Stimulated activated CD8-positive, alpha-beta memory T cell treated with anti-CD3 and anti-CD28 coated beads, Interleukin-15, amount 100 ng/mL, for 24 hours (primary cell): ENCODE results near the gene SPTBN5.
"Not testable (repeated sequence)": the region's sequence is repeated elsewhere in the genome, so short reads cannot be mapped to it uniquely, and the experiment has no call there.

Experiments
- DNase-seq: peaks from one replicate; pipeline ENCODE4 v3.0.0-alpha.2; 2020; ENCODE audit warnings: low read depth

The SPTBN5 gene

DNA sequence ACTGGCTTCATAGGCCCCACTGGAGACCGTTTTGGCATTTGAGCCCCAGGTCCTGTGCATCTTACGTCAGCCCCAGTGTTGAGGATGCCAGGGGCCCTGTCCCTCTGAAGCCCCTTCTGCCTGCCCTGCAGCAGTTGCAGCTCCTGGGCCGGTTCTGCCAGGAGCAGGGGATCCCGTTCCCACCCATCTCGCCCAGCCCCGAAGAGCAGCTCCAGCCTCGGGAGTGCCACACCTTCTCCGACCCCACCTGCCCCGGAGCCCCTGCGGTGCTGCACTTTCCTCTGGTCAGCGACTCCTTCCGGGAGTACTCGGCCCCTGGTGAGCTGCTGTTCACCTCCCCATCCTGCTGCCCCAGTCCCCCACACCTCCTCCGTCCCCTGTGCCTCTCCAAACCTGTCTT is 46.6 kb downstream of the SPTBN5 start:
- DNase-seq: no peak

DNA sequence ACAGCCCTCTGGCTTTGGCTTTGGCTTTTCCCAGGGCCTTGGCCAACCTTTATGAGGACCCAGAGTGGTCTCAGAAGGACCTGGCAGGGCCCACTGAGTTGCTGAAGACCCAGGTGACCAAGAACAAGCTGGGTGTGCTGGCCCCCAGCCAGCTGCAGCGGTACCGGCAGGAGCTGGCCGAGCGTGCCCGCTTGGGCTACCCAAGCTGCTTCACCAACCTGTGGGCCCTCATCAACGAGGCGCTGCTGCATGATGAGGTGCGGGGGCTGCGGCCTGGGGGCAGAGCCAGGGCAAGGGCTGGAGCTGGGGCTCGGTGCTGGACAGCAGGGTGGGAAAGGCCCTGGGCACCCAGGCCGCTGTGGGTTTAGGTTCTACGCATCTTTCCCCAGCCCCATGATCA is 49.0 kb downstream of the SPTBN5 start:
- DNase-seq: no peak

DNA sequence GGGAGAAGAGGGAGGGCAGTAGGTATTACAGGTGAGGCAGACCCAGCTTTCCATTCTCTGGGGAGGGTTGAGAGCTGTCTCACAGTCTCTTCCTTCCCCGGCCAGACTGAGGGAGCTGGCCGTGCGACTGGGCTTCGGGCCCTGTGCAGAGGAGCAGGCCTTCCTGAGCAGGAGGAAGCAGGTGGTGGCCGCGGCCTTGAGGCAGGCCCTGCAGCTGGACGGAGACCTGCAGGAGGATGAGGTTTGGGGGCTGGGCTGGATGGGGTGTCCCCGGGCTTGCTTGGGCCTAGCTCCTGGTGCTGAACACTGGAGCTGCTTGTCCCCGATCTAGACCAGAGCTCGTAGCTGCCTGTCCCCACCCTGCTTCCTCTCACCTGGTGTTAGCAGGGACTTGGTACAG is 50.3 kb downstream of the SPTBN5 start:
- DNase-seq: no peak

GRCh38 chr15:41842229-41842628 is 51.6 kb downstream of the SPTBN5 start:
- DNase-seq: no peak

DNA sequence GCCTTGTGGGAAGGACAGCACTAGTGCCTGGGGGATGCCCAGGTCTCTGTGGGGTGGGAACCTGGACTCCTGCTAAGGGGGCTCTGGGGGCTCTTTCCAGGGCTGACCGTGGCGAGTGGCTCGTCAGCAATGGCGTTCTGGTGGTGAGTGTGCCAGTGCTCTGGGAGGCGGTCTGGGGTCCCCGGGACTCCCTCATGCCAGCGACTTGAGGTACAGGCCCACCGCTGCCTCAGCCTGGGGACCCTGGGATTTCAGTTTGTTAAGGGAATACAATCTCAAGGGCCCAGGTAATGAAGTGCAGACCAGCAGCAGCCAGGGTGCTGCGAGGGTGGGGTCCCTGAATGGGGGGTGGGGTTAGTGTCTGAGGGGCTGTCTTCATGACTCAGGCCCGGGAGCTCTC is 52.7 kb downstream of the SPTBN5 start:
- no peak for DNase-seq

- DNase-seq: no peak
These were observed 53.2 kb downstream of the SPTBN5 start for GRCh38 chr15:41840673-41841072.

DNA sequence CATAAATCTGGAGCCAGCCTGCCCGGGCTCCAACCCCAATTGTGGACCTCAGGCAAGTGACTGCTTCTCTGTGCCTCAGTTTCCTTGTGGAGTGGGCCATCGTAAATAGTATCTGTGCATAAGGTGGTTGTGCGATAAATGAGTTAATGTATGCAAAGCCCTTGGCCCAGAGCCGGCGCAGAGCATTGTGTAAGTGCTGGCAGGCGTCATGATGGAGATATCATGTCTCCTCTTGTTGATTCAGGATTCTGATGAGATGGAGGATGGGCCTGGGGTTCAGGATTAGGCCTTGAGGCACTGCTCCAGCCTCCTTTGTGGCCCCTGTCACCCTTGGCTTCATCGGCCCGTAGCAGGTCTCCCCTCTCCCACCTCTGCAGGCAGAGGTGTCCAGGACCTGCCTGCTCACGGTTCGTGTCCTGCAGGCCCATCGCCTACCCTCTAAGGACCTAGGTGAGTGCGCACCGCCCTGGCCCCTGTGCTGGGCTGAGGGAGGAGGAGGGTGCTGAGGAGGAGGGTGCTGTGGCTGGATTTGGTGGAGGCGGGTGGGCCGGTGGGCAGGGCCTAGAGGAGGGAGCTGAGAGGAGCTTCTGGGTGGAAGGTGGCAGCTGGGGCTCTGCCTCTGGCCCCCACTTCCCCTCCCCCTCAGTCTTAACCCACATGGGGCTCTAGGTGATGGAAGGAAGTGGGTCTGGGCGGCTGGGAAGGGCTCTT is 53.9 kb downstream of the SPTBN5 start:
- DNase-seq: no peak

DNA sequence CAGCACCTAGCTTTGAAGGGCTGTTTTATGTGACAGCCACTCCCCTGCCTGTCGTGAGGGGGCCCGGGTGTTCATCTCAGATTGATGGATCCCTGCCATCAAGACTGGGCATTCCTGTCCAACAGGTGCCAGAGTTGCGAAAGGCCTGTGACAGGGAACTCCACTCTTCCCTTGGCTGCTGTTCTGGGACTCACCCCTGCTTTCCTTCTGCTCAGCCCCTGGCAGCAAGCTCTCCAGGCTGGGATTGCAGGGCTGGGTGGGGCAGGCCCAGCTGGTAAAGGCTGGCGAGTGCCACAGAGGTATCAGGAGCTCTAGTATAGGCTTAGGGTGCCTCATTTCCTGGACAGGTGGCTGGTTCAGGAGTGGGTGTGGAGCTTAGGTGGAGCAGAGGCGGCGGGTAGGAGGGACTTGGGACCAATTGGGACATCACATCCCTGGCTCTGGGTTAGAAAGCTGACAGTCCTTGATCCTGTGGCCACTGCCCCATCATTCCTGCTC is 55.4 kb downstream of the SPTBN5 start, which contains the start of gene PLA2G4B:
PLA2G4B (plus strand) TSS at position 448 of the 498 bp plus-strand sequence. CDS start 67 bp downstream, outside the sequence.
- DNase-seq: no peak

DNA sequence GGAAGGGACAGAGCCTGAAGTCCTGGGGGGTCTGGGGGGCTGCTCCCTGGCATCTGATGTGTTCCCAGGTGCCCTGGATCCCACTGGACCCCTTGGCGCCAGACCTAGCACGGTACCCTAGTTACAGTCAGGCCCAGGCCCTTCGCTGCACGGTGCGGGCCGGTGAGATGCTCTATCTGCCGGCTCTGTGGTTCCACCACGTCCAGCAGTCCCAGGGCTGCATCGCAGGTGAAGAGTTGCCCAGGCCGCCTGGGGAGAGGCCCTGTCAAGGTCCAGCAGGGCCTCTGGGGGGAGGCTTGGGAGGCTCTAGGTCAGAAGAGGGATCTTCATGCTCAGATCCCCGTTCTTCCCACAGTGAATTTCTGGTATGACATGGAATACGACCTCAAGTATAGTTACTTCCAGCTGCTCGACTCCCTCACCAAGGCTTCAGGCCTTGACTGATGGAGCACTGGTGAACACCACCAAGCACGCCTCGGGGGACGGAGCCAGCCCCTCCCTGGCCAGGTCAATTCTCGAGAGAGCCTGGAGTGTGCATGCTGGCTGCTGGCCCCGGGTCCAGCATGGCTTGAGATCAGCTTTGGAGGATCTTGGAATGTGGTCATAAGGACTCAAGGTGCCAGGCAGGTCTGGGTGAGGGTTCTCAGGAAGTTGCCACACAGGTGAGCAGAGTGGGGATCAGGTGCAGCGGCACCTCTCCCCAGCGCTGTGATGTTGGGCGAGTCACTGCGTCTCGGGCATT is 57.0 kb downstream of the SPTBN5 start:
- no peak for DNase-seq

- no peak for DNase-seq
These were observed 57.8 kb downstream of the SPTBN5 start for GRCh38 chr15:41836073-41836472.

DNA sequence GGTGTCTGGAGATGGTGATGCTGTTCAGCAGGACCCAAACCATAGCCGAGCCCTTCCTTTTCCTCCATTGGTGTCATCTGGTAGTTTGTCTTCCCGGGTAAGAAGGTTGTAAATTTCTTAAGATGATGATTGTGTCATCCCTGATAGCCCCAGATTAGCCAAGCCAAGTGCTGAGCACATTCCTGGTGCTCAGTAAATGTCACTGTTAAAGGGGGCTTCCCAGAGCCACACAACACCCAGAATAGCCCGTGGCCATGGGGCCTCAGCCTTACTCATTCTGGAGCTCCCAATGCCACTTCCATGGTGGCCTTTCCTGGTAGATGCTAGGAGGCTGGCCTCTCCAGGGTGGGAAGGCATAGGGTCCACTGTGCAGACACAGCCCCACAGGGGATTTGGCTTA is 59.8 kb downstream of the SPTBN5 start:
- no peak for DNase-seq

- no peak for DNase-seq
These were observed 61.0 kb downstream of the SPTBN5 start for GRCh38 chr15:41832875-41833274.

GRCh38 chr15:41832208-41832607 is 61.6 kb downstream of the SPTBN5 start:
- no peak for DNase-seq

GRCh38 chr15:41831291-41831690 is 62.6 kb downstream of the SPTBN5 start:
- DNase-seq: not testable (repeated sequence)

- no peak for DNase-seq
These were observed 63.8 kb downstream of the SPTBN5 start for GRCh38 chr15:41829959-41830646.

DNA sequence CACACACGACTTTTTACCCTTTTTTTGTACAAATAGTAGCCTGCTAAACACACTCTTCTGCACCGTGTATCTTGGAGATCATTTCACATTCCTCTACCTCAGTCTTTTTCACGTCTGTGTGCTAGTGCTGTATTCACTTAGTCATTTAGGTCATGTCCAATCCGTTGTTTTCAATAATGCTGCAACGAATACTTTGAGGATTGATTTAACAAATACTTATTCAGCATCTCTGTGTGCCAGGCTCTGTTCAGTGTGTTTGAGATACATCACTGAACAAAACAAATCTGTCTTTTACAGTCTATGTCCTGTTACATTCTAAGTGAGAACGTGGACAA is 65.1 kb downstream of the SPTBN5 start:
- DNase-seq: no peak

DNA sequence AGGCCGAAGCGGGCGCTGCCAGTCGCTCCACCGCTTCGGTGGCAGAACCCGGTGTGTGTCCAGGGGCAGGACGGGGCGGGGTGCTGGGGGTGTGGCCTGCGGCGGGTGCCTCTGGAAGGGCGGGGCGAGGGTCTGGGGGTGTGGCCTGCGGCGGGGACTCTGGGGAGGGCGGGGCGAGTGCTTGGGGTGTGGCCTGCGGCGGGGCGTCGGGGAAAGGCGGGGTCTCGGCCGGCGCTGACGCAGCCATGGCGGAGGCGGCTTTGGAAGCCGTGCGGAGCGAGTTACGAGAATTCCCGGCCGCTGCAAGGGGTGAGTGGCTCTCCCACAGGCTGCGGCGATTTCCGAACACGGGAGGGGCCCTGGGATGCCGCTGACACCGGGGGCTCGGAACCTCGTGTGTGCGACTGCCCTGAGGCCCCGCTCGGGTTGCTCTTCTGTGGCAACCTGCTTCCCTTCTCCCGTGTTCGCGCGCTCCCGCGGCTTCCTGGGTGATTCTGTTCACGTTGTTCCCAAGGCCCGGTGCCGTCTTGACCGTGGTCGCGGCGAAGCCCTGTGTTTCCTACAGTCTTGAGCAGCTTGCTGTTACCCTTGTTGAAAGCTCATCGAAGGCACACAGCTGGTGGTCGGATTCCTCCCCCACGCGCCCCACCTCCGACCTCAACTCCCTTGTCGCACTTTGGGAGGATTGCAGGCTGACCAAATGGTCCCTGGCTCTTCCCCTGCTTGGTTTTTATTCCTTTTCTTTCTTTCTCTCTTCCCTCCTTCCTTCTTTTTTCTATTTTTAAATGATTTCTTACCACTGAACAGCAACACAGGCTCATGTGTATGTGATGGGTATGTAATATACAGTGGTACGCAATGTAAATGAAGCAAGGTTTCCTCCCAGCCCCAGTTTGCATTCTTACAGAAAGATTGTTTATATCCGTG is 65.7 kb downstream of the SPTBN5 start, which contains the start of gene JMJD7:
JMJD7 (plus strand) TSS at position 213 of the 927 bp plus-strand sequence; CDS start at position 246, 33 bp downstream.
- DNase-seq: peak; percentile 95

- DNase-seq: no peak
These were observed 66.5 kb downstream of the SPTBN5 start for GRCh38 chr15:41827290-41827879.

GRCh38 chr15:41825572-41826535 is 68.0 kb downstream of the SPTBN5 start:
- DNase-seq: no peak

GRCh38 chr15:41825145-41825544 is 68.7 kb downstream of the SPTBN5 start:
- DNase-seq: no peak
